H1 (cell line): ENCODE results near the gene CFAP61. TPM values are rescaled to one million over a fixed set of nuclear protein-coding genes. Genes with fewer than 3 reads are reported as not detected.

ENCODE experiments used
- CTCF ChIA-PET: fragments of 300-600 bp; sonication (Branson Sonifier 250); formaldehyde crosslinking; loops from one replicate; lab custom pipeline; 2021; ENCODE audit not compliant: partially characterized antibody; lab: Charles Lee
- POLR2A ChIA-PET: fragments of 300-600 bp; sonication (Branson Sonifier 250); formaldehyde crosslinking; loops from one replicate; lab custom pipeline; 2021; ENCODE audit warnings: inconsistent platforms; ENCODE audit not compliant: partially characterized antibody; lab: Charles Lee
- DNase-seq, 2 experiments: peaks; one replicate each; pipeline versions ENCODE4 v3.0.0 to v3.0.0-alpha.2; 2010 to 2022; ENCODE audit warnings: low spot score in 2 of 2, low read depth in 1 of 2, mixed read lengths in 1 of 2
- FAIRE-seq: peaks from 2 replicates; lab custom pipeline; 2011; peaks lifted over from hg19 to GRCh38; lab: Jason Lieb, UNC
- H2AFZ ChIP-seq: 2 replicates; pipeline ENCODE4 v1.8.1; 2012; ENCODE audit warnings: low read length, inconsistent platforms
- H2AK5ac ChIP-seq: 2 replicates; pipeline ENCODE4 v1.6.1; 2013; ENCODE audit warnings: low read depth, low read length
- H2BK120ac ChIP-seq: replicated peaks from 2 replicates; pipeline ENCODE3; 2013; ENCODE audit warnings: low read depth, low read length, inconsistent platforms
- H2BK12ac ChIP-seq: 2 replicates; pipeline ENCODE4 v1.6.1; 2013; ENCODE audit warnings: low read depth, low read length
- H2BK15ac ChIP-seq: 2 replicates; pipeline ENCODE4 v1.6.1; 2013; ENCODE audit warnings: low read length
- H2BK20ac ChIP-seq: 2 replicates; pipeline ENCODE4 v1.6.1; 2013; ENCODE audit warnings: low read length
- H2BK5ac ChIP-seq: 2 replicates; pipeline ENCODE4 v1.6.1; 2013; ENCODE audit warnings: low read depth, low read length
- H3K14ac ChIP-seq: 2 replicates; pipeline ENCODE4 v1.6.1; 2013; ENCODE audit warnings: inconsistent platforms; ENCODE audit not compliant: insufficient read length
- H3K18ac ChIP-seq: 2 replicates; pipeline ENCODE4 v1.6.1; 2013; ENCODE audit warnings: low read length; ENCODE audit errors: extremely low read depth
- H3K23ac ChIP-seq: 2 replicates; pipeline ENCODE4 v1.6.1; 2013; ENCODE audit warnings: inconsistent platforms; ENCODE audit not compliant: insufficient read length
- H3K23me2 ChIP-seq: 2 replicates; pipeline ENCODE4 v1.6.1; 2013; ENCODE audit warnings: low read depth, low read length
- H3K27ac ChIP-seq: 2 replicates; pipeline ENCODE4 v1.6.1; 2011; ENCODE audit warnings: low read depth, low read length, inconsistent platforms
- H3K27me3 ChIP-seq, 4 experiments: replicated peaks in 1 of 4; 1 replicate in 1 of 4; 2 replicates in 3 of 4; pipeline versions ENCODE4 v1.6.1 to v1.8.1; 2011 to 2013; ENCODE audit warnings: low read length in 3 of 4, mild to moderate bottlenecking in 3 of 4, inconsistent platforms in 2 of 4, mixed read lengths in 2 of 4, moderate library complexity in 1 of 4; ENCODE audit not compliant: control insufficient read depth in 3 of 4, insufficient read depth in 3 of 4; ENCODE audit errors: extremely low read depth in 1 of 4
- H3K36me3 ChIP-seq, 4 experiments: 2 replicates each; pipeline versions ENCODE4 v1.6.1 to v1.8.1; 2011 to 2013; ENCODE audit warnings: mild to moderate bottlenecking in 4 of 4, low read length in 3 of 4, moderate library complexity in 2 of 4, control low read depth in 1 of 4, inconsistent platforms in 1 of 4; ENCODE audit not compliant: insufficient read depth in 4 of 4, control insufficient read depth in 2 of 4
- H3K4ac ChIP-seq: replicated peaks from 2 replicates; pipeline ENCODE3; 2013; ENCODE audit warnings: low read length, low read depth, mixed read lengths, inconsistent platforms; ENCODE audit not compliant: insufficient read length
- H3K4me1 ChIP-seq, 4 experiments: replicated peaks in 1 of 4; 1 replicate in 1 of 4; 2 replicates in 3 of 4; pipeline versions ENCODE4 v1.6.1 to v1.8.1; 2011 to 2013; ENCODE audit warnings: low read length in 3 of 4, inconsistent platforms in 2 of 4, mixed read lengths in 1 of 4; ENCODE audit not compliant: insufficient read depth in 4 of 4, control insufficient read depth in 3 of 4
- H3K4me2 ChIP-seq, 2 experiments: 2 replicates each; pipeline versions ENCODE4 v1.6.1 to v1.8.1; 2011 to 2013; ENCODE audit warnings: low read depth in 2 of 2, low read length in 2 of 2, control low read depth in 1 of 2, inconsistent platforms in 1 of 2, mild to moderate bottlenecking in 1 of 2; ENCODE audit not compliant: insufficient read depth in 1 of 2
- H3K4me3 ChIP-seq, 4 experiments: fragments of 200-600, 300-600 bp in 1 of 4; sonication (generic), shearing (Covaris generic), sonication (Bioruptor Twin) in 1 of 4; 2 replicates each; pipeline versions ENCODE4 v1.5.1 to v1.8.1; 2011 to 2016; ENCODE audit warnings: low read length in 4 of 4, low read depth in 3 of 4, control low read depth in 2 of 4, inconsistent platforms in 2 of 4, mild to moderate bottlenecking in 2 of 4, mixed read lengths in 1 of 4, moderate library complexity in 1 of 4; ENCODE audit not compliant: insufficient read depth in 2 of 4; ENCODE audit errors: extremely low read depth in 1 of 4
- H3K56ac ChIP-seq: replicated peaks from 2 replicates; pipeline ENCODE3; 2013; ENCODE audit warnings: low read depth, mild to moderate bottlenecking, mixed read lengths, low read length, inconsistent platforms; ENCODE audit not compliant: insufficient read length
- H3K79me1 ChIP-seq: 2 replicates; pipeline ENCODE4 v1.6.1; 2013; ENCODE audit warnings: low read depth, low read length, control low read depth
- H3K79me2 ChIP-seq, 2 experiments: 2 replicates each; pipeline versions ENCODE4 v1.6.1 to v1.8.1; 2012 to 2013; ENCODE audit warnings: low read length in 2 of 2, mild to moderate bottlenecking in 2 of 2, inconsistent platforms in 1 of 2; ENCODE audit not compliant: insufficient read depth in 2 of 2, control insufficient read depth in 1 of 2
- H3K9ac ChIP-seq, 4 experiments: replicated peaks in 1 of 4; 1 replicate in 1 of 4; 2 replicates in 3 of 4; pipeline versions ENCODE4 v1.6.1 to v1.8.1; 2011 to 2013; ENCODE audit warnings: low read depth in 3 of 4, low read length in 3 of 4, control low read depth in 2 of 4, mild to moderate bottlenecking in 2 of 4, moderate library complexity in 2 of 4, inconsistent platforms in 1 of 4; ENCODE audit errors: extremely low read depth in 1 of 4
- H3K9me3 ChIP-seq, 2 experiments: 2 replicates each; pipeline versions ENCODE4 v1.6.1 to v1.8.1; 2012 to 2013; ENCODE audit warnings: mild to moderate bottlenecking in 2 of 2, moderate library complexity in 2 of 2, control low read depth in 1 of 2, inconsistent platforms in 1 of 2, low read depth in 1 of 2, low read length in 1 of 2, mixed read lengths in 1 of 2; ENCODE audit not compliant: insufficient read depth in 2 of 2
- H4K20me1 ChIP-seq, 2 experiments: replicated peaks in 1 of 2; 2 replicates each; pipeline versions ENCODE3 to v1.8.1; 2011 to 2013; ENCODE audit warnings: inconsistent platforms in 2 of 2, low read length in 2 of 2, mild to moderate bottlenecking in 1 of 2; ENCODE audit not compliant: insufficient read depth in 2 of 2, control insufficient read depth in 1 of 2
- H4K5ac ChIP-seq: 2 replicates; pipeline ENCODE4 v1.6.1; 2013; ENCODE audit warnings: low read length, low read depth, mixed read lengths, inconsistent platforms; ENCODE audit not compliant: insufficient read length
- H4K8ac ChIP-seq: 2 replicates; pipeline ENCODE4 v1.8.0; 2013; ENCODE audit warnings: mild to moderate bottlenecking, moderate library complexity, low read length, inconsistent platforms; ENCODE audit not compliant: insufficient read depth; ENCODE audit errors: extremely low read depth
- H4K91ac ChIP-seq: replicated peaks from 2 replicates; pipeline ENCODE3; 2013; ENCODE audit warnings: low read length, mixed read lengths, inconsistent platforms; ENCODE audit not compliant: insufficient read length
- GTF2F1 ChIP-seq: IDR thresholded peaks from 2 replicates; pipeline ENCODE4 v1.6.1; 2012; ENCODE audit warnings: low read depth, low read length, improper control_type of control experiment, borderline replicate concordance
- KDM5A ChIP-seq: fragments of 200-600 bp; IDR thresholded peaks from 2 replicates; pipeline ENCODE4 v1.7.1; 2012; ENCODE audit warnings: mild to moderate bottlenecking, low read length, inconsistent platforms, mixed read lengths
- SIX5 ChIP-seq: IDR thresholded peaks from 2 replicates; pipeline ENCODE4 v1.6.1; 2011; ENCODE audit warnings: mild to moderate bottlenecking, low read depth, low read length
- SRF ChIP-seq: IDR thresholded peaks from 2 replicates; pipeline ENCODE4 v1.6.1; 2011; ENCODE audit warnings: mild to moderate bottlenecking, low read depth, low read length, moderate library complexity
- TAF1 ChIP-seq: IDR thresholded peaks from 2 replicates; pipeline ENCODE4 v1.6.1; 2011; ENCODE audit warnings: mild to moderate bottlenecking, low read depth, low read length
- TBP ChIP-seq: IDR thresholded peaks from 2 replicates; pipeline ENCODE4 v1.6.1; 2011; ENCODE audit warnings: low read depth, low read length, improper control_type of control experiment
- WGBS, 2 experiments: shearing (Covaris generic) in 1 of 2; methylation state at CpG; one replicate each; pipeline versions ENCODE4 v1.1.6 to v1.1.7; 2013 to 2015; ENCODE audit warnings: low lambda C conversion rate in 2 of 2, mixed read lengths in 2 of 2, inconsistent platforms in 1 of 2, low coverage in 1 of 2, missing lambda C conversion rate in 1 of 2; ENCODE audit not compliant: insufficient replicate concordance in 2 of 2, insufficient coverage in 1 of 2, insufficient read length in 1 of 2; ENCODE audit errors: extremely low coverage in 1 of 2, missing lambda C conversion rate in 1 of 2; 5-methylcytosine and 5-hydroxymethylcytosine counted together
- polyA plus RNA-seq, 7 experiments: library from polyadenylated mRNA; depleted of rRNA in 3 of 7; stranded (reverse) in 5 of 7; unstranded in 2 of 7; fragments of >200 nt in 5 of 7; fragments of 200-250 nt in 2 of 7; gene quantifications; 1 replicate in 5 of 7; 2 replicates in 1 of 7; 4 replicates in 1 of 7; pipeline versions ENCODE4 v1.2.1 to v1.2.3, GENCODE V29; 2011 to 2013; ENCODE audit warnings: missing spikeins in 2 of 7, mixed read lengths in 2 of 7
- total RNA-seq: library from RNA; stranded (reverse); fragmentation: NEBNext Ultra II Directional; extraction: Animal tissue kit (Norgen Biotek cat#: 25700); gene quantifications from 2 replicates; pipeline ENCODE4 v1.2.1, GENCODE V29; 2021
- TF ChIP-seq, protein P1 (sequence below): IDR thresholded peaks from 2 replicates; pipeline ENCODE4 v1.6.1; 2012; ENCODE audit warnings: inconsistent platforms

The CFAP61 gene
- total and polyA plus RNA-seq, 2 of the 8 experiments (the other 6 are each of a cell fraction or from before 2014, with no cell fraction given), result 0.29 to 0.61 TPM

DNA sequence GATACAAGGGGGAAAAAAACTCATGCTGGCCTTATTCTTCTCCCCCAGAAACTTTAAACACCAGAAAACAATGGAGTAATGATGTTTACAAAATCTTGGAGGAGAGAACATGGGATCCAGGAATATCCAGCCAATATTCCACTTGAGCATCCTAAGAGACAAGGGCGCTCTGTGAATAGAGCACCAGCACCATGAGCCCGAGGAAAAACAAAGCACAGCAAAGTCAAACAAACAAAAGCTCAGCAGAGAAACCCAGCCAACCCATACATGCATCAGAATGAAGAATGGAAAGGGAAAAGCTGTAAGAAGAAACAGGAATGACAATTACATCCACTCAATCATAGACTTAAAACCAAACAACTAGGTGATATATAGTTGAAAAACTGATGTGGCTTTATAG is 39.8 kb upstream of the CFAP61 start:
- Histone ChIP-seq H3K36me3 (no peaks in the 10 kb centered on the region), H3K23ac (no peak overlapping the region), H4K20me1 (no peaks in the 10 kb centered on the region), H3K23me2 (no peaks in the 10 kb centered on the region; the same call in 1 of the 2 replicates), H3K79me1 (no peaks in the 10 kb centered on the region), H2BK12ac (no peak overlapping the region), H4K8ac (no peak overlapping the region), H2AFZ (no peak overlapping the region), H3K4ac (no peak overlapping the region), H3K9me3 (no peaks in the 10 kb centered on the region), H3K79me2 (peaks cover 0 to 1% of the 10 kb centered on the region in 2 experiments; a peak in 1 of 4 replicates), H4K5ac (no peak overlapping the region), H3K4me2 (0 out of 4 replicates have a peak overlapping the region, but pooled peaks of 1 of the 2 experiments have one; percentile 2), H2BK120ac (no peak overlapping the region), H3K27me3 (no peaks in the 10 kb centered on the region), H2BK20ac (no peak overlapping the region), H3K27ac (no peak overlapping the region), H3K4me1 (no peaks in the 10 kb centered on the region; a peak in 1 of 7 replicates), H3K14ac (no peak overlapping the region), H3K9ac (no peak overlapping the region), H4K91ac (no peak overlapping the region), H2BK5ac (no peak overlapping the region), H3K4me3 (no peak overlapping the region), H2AK5ac (no peak overlapping the region), H2BK15ac (no peak overlapping the region), H3K18ac (no peak overlapping the region), H3K56ac (no peak overlapping the region)
- DNase-seq (no peak), FAIRE-seq (no peak)
- CTCF ChIA-PET, result interaction anchor here (0.8 kb wide), 1 partner anchor 70 kb away, joined by 3 read pairs; no protein-coding TSS in a partner anchor
- WGBS, 2 experiments, result 69% methylated on average over 2 of the region's 2 CpGs; no CpG with 5 or more reads in 1 of the 2 experiments
- POLR2A ChIA-PET, result interaction anchor here (0.7 to 0.9 kb wide), 2 partner anchors 9 to 444 kb away, joined by 3 read pairs; no protein-coding TSS in a partner anchor
- TF ChIP-seq SIX5, result no peak
- TF ChIP-seq KDM5A, result no peak
- TF ChIP-seq, protein P1, sequence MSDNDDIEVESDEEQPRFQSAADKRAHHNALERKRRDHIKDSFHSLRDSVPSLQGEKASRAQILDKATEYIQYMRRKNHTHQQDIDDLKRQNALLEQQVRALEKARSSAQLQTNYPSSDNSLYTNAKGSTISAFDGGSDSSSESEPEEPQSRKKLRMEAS, result no peak
- TF ChIP-seq TAF1, result no peak
- TF ChIP-seq SRF, result no peak
- TF ChIP-seq GTF2F1, result no peak
- TF ChIP-seq TBP, result no peak
